ENCODE results near the gene CCDC30.

DNA sequence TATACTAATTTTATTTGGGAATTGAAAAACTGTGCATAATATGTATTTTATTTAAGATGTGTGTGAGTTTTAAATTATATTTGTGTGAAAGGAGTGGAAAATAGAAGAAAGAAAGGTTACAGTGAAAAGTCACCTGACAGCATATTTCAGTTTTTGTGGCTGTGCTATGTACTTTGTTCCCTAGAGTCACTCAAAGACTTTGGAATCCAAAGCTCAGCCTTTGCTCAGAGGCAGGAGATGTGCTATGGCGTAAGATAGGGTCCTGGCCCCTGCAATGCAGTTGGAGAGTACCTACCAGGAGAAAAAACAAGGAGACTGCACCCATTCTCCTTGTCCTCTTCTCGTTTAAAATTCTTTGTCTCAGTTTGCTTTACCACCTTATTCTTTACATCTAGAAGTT lies 2.9 kb downstream of the CCDC30 start:
- TF ChIP-seq, protein P1, sequence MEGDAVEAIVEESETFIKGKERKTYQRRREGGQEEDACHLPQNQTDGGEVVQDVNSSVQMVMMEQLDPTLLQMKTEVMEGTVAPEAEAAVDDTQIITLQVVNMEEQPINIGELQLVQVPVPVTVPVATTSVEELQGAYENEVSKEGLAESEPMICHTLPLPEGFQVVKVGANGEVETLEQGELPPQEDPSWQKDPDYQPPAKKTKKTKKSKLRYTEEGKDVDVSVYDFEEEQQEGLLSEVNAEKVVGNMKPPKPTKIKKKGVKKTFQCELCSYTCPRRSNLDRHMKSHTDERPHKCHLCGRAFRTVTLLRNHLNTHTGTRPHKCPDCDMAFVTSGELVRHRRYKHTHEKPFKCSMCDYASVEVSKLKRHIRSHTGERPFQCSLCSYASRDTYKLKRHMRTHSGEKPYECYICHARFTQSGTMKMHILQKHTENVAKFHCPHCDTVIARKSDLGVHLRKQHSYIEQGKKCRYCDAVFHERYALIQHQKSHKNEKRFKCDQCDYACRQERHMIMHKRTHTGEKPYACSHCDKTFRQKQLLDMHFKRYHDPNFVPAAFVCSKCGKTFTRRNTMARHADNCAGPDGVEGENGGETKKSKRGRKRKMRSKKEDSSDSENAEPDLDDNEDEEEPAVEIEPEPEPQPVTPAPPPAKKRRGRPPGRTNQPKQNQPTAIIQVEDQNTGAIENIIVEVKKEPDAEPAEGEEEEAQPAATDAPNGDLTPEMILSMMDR (IDR thresholded peaks at IDR 0.05): no peak
- no peak for TF ChIP-seq POLR2A (IDR thresholded peaks at IDR 0.05)
- no peak for TF ChIP-seq POLR2AphosphoS5 (IDR thresholded peaks at IDR 0.05)
- TF ChIP-seq EP300 (IDR thresholded peaks at IDR 0.05; ENCODE audit: low read depth): no peak

Data from transverse colon (tissue), 4 donors.